ENCODE results near the gene STMN1. TPM values are rescaled to one million over a fixed set of nuclear protein-coding genes. Genes with fewer than 3 reads are reported as not detected.

STMN1 gene
- total and polyA plus RNA-seq, 9 of the 15 experiments (the other 6 are each of a cell fraction or from before 2014, with no cell fraction given): 269 to 2,153 (median 595) TPM

- TF ChIP-seq HDAC3 (IDR thresholded peaks at IDR 0.05; ENCODE audit: borderline replicate concordance, partially characterized antibody) (no peak), SETDB1 (IDR thresholded peaks at IDR 0.05; ENCODE audit: low read length) (no peak), MAFK (IDR thresholded peaks at IDR 0.05; ENCODE audit: low read length) (no peak), ZNF217 (CRISPR knock-in tag; IDR thresholded peaks at IDR 0.05) (no peak), ZSCAN29 (IDR thresholded peaks at IDR 0.05) (peak; percentile 96), JUND (IDR thresholded peaks at IDR 0.05; ENCODE audit: borderline replicate concordance, low read depth, low read length) (no peak), JUND (tag; IDR thresholded peaks at IDR 0.05; ENCODE audit: borderline replicate concordance, low read depth, low read length) (no peak), ZBTB5 (IDR thresholded peaks at IDR 0.05) (no peak), CBX5 (IDR thresholded peaks at IDR 0.05; ENCODE audit: borderline replicate concordance, low read depth) (no peak), L3MBTL2 (IDR thresholded peaks at IDR 0.05) (peak; percentile 37; the same call in 1 of the 2 replicates), E2F4 (CRISPR knock-in tag; IDR thresholded peaks at IDR 0.05; ENCODE audit: low read depth) (no peak), MLLT1 (IDR thresholded peaks at IDR 0.05) (no peak), ZBTB11 (CRISPR knock-in tag; IDR thresholded peaks at IDR 0.05) (no peak), DNMT1 (IDR thresholded peaks at IDR 0.05) (no peak)
These were observed 2.8 kb upstream of the STMN1 start (continued) for GRCh38 chr1:25909040-25909439.
